Coronary artery (tissue), 2 donors: ENCODE measurements around the gene ANKRD42.

Experiments
- DNase-seq: peaks from one replicate; pipeline ENCODE4 v3.0.0-alpha.2; 2017; ENCODE audit warnings: low spot score
- H3K27ac ChIP-seq, 2 donors: fragments of 200-600 bp; sonication (generic); one replicate each; pipeline ENCODE4 v1.5.1; 2016 to 2019
- H3K4me3 ChIP-seq: fragments of 200-600 bp; sonication (generic); 2 replicates; pipeline ENCODE4 v1.5.1; 2016; ENCODE audit warnings: mild to moderate bottlenecking, moderate library complexity
- CTCF ChIP-seq: fragments of 200-600 bp; sonication (generic); IDR thresholded peaks from one replicate; pipeline ENCODE4 v1.5.1; 2019; ENCODE audit warnings: antibody characterized with exemption

ANKRD42 gene

GRCh38 chr11:83193315-83194280, at the start of gene ANKRD42:
TSS of gene ANKRD42 (plus strand) at chr11:83193712. CDS start at chr11:83194671, 959 bp downstream.
- DNase-seq, result peak; percentile 95
- TF ChIP-seq CTCF, result no peak
- H3K27ac ChIP-seq, result peak within 1 kb of the TSS; percentile 75 to 90
- H3K4me3 ChIP-seq, result peak within 1 kb of the TSS; percentile 84

DNA sequence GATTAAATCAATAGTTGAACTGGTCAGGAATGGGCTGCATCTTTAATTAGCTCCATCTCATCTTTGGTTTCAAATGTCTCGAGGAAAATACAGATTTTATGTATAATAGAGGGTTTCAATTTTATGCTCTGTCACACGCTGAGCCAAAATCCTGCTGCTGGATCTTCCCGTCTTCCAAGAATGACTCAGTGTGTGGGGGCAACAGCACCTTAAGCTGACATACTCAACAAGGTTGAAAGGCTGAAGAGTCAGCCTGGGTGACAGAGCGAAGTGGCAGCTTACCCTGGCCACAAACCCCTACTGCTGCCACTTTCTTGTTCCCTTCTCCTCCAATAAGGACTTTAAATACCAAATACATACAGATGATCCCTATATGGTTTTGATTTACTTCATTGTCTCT, 45.6 kb upstream of the ANKRD42 start:
- no peak for TF ChIP-seq CTCF
- no peak for DNase-seq
- Histone ChIP-seq H3K4me3 (no peak overlapping the region), H3K27ac (no peak overlapping the region)

GRCh38 chr11:83150450-83150849, 43.1 kb upstream of the ANKRD42 start:
- no peak for TF ChIP-seq CTCF
- DNase-seq, result no peak
- H3K4me3 ChIP-seq, result no peak overlapping the region
- H3K27ac ChIP-seq, result no peak overlapping the region

DNA sequence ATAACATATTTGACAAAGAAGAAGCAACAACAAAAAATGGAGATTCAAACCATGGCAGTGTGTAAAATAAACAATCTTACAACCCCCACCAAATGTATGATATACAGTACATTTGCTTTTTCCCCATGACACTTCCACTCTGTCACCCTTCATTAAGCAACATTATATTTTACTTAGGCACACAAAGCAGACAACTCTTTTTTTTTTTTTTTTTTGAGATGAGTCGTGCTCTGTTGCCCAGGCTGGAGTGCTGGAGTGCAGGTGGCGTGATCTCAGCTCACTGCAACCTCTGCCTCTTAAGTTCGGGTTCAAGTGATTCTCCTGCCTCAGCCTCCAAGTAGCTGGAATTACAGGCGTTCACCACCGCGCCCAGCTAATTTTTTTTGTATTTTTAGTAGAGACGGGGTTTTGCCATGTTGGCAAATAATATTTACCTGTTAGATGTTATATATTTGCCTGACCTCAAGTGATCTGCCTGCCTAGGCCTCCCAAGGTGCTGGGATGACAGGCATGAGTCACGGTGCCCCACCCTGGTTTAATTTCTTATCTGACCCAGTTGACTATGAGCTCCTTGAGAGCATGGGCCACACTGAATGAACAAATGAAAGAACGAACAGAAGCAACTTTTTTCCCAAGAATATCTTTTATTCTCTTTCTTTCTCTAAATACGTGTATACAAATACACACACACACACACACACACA, 42.1 kb upstream of the ANKRD42 start:
- DNase-seq, result no peak
- TF ChIP-seq CTCF, result no peak
- Histone ChIP-seq H3K4me3 (no peak overlapping the region), H3K27ac (no peak overlapping the region)

- H3K4me3 ChIP-seq, result no peak overlapping the region
- TF ChIP-seq CTCF, result no peak
- H3K27ac ChIP-seq, result no peak overlapping the region
- DNase-seq, result no peak
These were observed 41.2 kb upstream of the ANKRD42 start for GRCh38 chr11:83152264-83152663.

GRCh38 chr11:83153764-83154163, 39.7 kb upstream of the ANKRD42 start:
- TF ChIP-seq CTCF, result no peak

More at GRCh38 chr11:83153764-83154163, 39.7 kb upstream of the ANKRD42 start:
- H3K4me3 ChIP-seq, result no peak overlapping the region
- H3K27ac ChIP-seq, result no peak overlapping the region
- no peak for DNase-seq
